C4-2B (cell line): ENCODE measurements around the gene TDRD9.

ENCODE experiments used
- H3K27ac ChIP-seq: fragments of 450-650 bp; 2 replicates; pipeline ENCODE4 v1.5.1; 2017
- CTCF ChIP-seq: fragments of 450-650 bp; conservative IDR thresholded peaks from 2 replicates; pipeline ENCODE4 v1.5.1; 2017; ENCODE audit warnings: mild to moderate bottlenecking
- ZFX ChIP-seq: fragments of 450-650 bp; IDR thresholded peaks from 2 replicates; pipeline ENCODE4 v1.6.1; 2017

The TDRD9 gene

GRCh38 chr14:103948442-103948841 lies 20.2 kb downstream of the TDRD9 start:
- TF ChIP-seq ZFX, result no peak

GRCh38 chr14:103949131-103949790 lies 21.0 kb downstream of the TDRD9 start:
- no peak overlapping the region for H3K27ac ChIP-seq
- TF ChIP-seq CTCF (no peak), ZFX (no peak)

More at GRCh38 chr14:103948442-103948841, 20.2 kb downstream of the TDRD9 start:
- no peak overlapping the region for H3K27ac ChIP-seq

- TF ChIP-seq ZFX (no peak), CTCF (no peak)
These were observed 32.3 kb downstream of the TDRD9 start for GRCh38 chr14:103960457-103961055.

GRCh38 chr14:103961928-103962578 lies 33.8 kb downstream of the TDRD9 start:
- no peak overlapping the region for H3K27ac ChIP-seq

More at GRCh38 chr14:103960457-103961055, 32.3 kb downstream of the TDRD9 start:
- H3K27ac ChIP-seq, result no peak overlapping the region

GRCh38 chr14:103966631-103967030 lies 38.4 kb downstream of the TDRD9 start:
- H3K27ac ChIP-seq, result no peak overlapping the region
- TF ChIP-seq ZFX (no peak), CTCF (no peak)

More at GRCh38 chr14:103961928-103962578, 33.8 kb downstream of the TDRD9 start:
- TF ChIP-seq ZFX (no peak), CTCF (no peak)

GRCh38 chr14:103969961-103970360 lies 41.7 kb downstream of the TDRD9 start:
- no peak overlapping the region for H3K27ac ChIP-seq
- TF ChIP-seq CTCF (no peak), ZFX (no peak)

GRCh38 chr14:103973354-103973753 lies 45.1 kb downstream of the TDRD9 start:
- TF ChIP-seq CTCF, result no peak
- no peak for TF ChIP-seq ZFX
- no peak overlapping the region for H3K27ac ChIP-seq
